Fibroblast of lung (primary cell): ENCODE data around the gene PSMD2. TPM values are rescaled to one million over a fixed set of nuclear protein-coding genes. Genes with fewer than 3 reads are reported as not detected.
"Not testable (repeated sequence)": the region's sequence is repeated elsewhere in the genome, so short reads cannot be mapped to it uniquely, and the experiment has no call there.

Experiments used
- DNase-seq, 2 donors: peaks; one replicate each; pipeline versions ENCODE4 v3.0.0 to v3.0.0-alpha.2; 2010; ENCODE audit warnings: low read depth in 2 of 2
- H2AFZ ChIP-seq: 2 replicates; pipeline ENCODE4 v1.5.1; 2012; ENCODE audit warnings: low read length, control low read depth, inconsistent platforms
- H3K27ac ChIP-seq: 2 replicates; pipeline ENCODE4 v1.5.1; 2011; ENCODE audit warnings: low read length, control low read depth; ENCODE audit not compliant: insufficient read depth
- H3K27me3 ChIP-seq: 2 replicates; pipeline ENCODE4 v1.5.1; 2011; ENCODE audit warnings: mild to moderate bottlenecking, low read length; ENCODE audit not compliant: control insufficient read depth, insufficient read depth
- H3K36me3 ChIP-seq: 2 replicates; pipeline ENCODE4 v1.5.1; 2011; ENCODE audit warnings: low read length; ENCODE audit not compliant: control insufficient read depth, insufficient read depth
- H3K4me1 ChIP-seq: 2 replicates; pipeline ENCODE4 v1.5.1; 2011; ENCODE audit warnings: low read length; ENCODE audit not compliant: control insufficient read depth, insufficient read depth; ENCODE audit errors: extremely low read depth
- H3K4me2 ChIP-seq: 2 replicates; pipeline ENCODE4 v1.5.1; 2011; ENCODE audit warnings: low read length, control low read depth; ENCODE audit not compliant: insufficient read depth; ENCODE audit errors: extremely low read depth
- H3K4me3 ChIP-seq, 4 experiments: fragments of 200-600 bp in 1 of 4; sonication (generic) in 1 of 4; replicated peaks in 1 of 4; 2 replicates each; pipeline ENCODE4 v1.5.1; 2011 to 2016; ENCODE audit warnings: low read length in 4 of 4, low read depth in 3 of 4, mild to moderate bottlenecking in 3 of 4, control low read depth in 2 of 4, inconsistent platforms in 1 of 4, mixed read lengths in 1 of 4; ENCODE audit not compliant: insufficient read depth in 1 of 4; ENCODE audit errors: control extremely low read depth in 1 of 4
- H3K79me2 ChIP-seq: 2 replicates; pipeline ENCODE4 v1.5.1; 2012; ENCODE audit warnings: mild to moderate bottlenecking, low read length, inconsistent platforms; ENCODE audit not compliant: control insufficient read depth, insufficient read depth
- H3K9ac ChIP-seq: 2 replicates; pipeline ENCODE4 v1.5.1; 2011; ENCODE audit warnings: mild to moderate bottlenecking, low read length, control low read depth; ENCODE audit not compliant: insufficient read depth
- H3K9me3 ChIP-seq: 2 replicates; pipeline ENCODE4 v1.5.1; 2012; ENCODE audit warnings: low read depth, low read length; ENCODE audit not compliant: control insufficient read depth, insufficient read depth
- H4K20me1 ChIP-seq: 2 replicates; pipeline ENCODE4 v1.5.1; 2011; ENCODE audit warnings: low read length; ENCODE audit not compliant: control insufficient read depth, insufficient read depth; ENCODE audit errors: extremely low read depth
- CTCF ChIP-seq, 2 donors: IDR thresholded peaks in 1 of 2; conservative IDR thresholded peaks in 1 of 2; 1 replicate in 1 of 2; 2 replicates in 1 of 2; pipeline ENCODE4 v1.5.1; 2011 to 2012; ENCODE audit warnings: low read length in 2 of 2, control low read depth in 1 of 2, inconsistent platforms in 1 of 2, low read depth in 1 of 2, mild to moderate bottlenecking in 1 of 2
- EZH2 ChIP-seq: IDR thresholded peaks from 2 replicates; pipeline ENCODE4 v1.5.1; 2012; ENCODE audit warnings: low read length, control low read depth, mild to moderate bottlenecking; ENCODE audit errors: missing control alignments
- polyA plus RNA-seq, 2 donors: library from polyadenylated mRNA; depleted of rRNA in 1 of 2; stranded (reverse) in 1 of 2; unstranded in 1 of 2; fragments of >200 nt; gene quantifications; 2 replicates each; pipeline ENCODE4 v1.2.1, GENCODE V29; 2011 to 2012; ENCODE audit warnings: missing spikeins in 1 of 2
- total RNA-seq: library from RNA; depleted of rRNA; stranded (reverse); fragments of >200 nt; gene quantifications from 2 replicates; pipeline ENCODE4 v1.2.1, GENCODE V29; 2014

PSMD2 gene
- total and polyA plus RNA-seq, 2 donors (not counting 1 experiment from before 2014, with no cell fraction given), result 188 to 429 TPM

GRCh38 chr3:184337981-184338380 lies 38.9 kb downstream of the PSMD2 start:
- TF ChIP-seq CTCF (conservative IDR thresholded peaks at IDR 0.05 in 1 of 2, IDR thresholded peaks at IDR 0.05 in 1 of 2; ENCODE audit: low read depth in 1 of 2, low read length in 2 of 2) (no peak), EZH2 (no peak)
- Histone ChIP-seq H3K27ac (peak overlapping the region; percentile 92), H2AFZ (no peak overlapping the region), H3K9ac (peak overlapping the region; percentile 22), H3K4me3 (peak overlapping the region in 1 of 4 experiments; percentile 72), H3K36me3 (peaks cover 17% of the 10 kb centered on the region), H4K20me1 (no peaks in the 10 kb centered on the region), H3K27me3 (no peaks in the 10 kb centered on the region), H3K4me1 (peaks cover 27% of the 10 kb centered on the region), H3K79me2 (peaks cover 17% of the 10 kb centered on the region), H3K4me2 (peak overlapping the region; percentile 95), H3K9me3 (no peaks in the 10 kb centered on the region)
- DNase-seq, result no peak

GRCh38 chr3:184338511-184338945 lies 39.5 kb downstream of the PSMD2 start:
- Histone ChIP-seq H3K4me3 (peak overlapping the region in 3 of 4 experiments; percentile 7 to 72 (median 37)), H3K9ac (peak overlapping the region; percentile 28), H2AFZ (no peak overlapping the region), H4K20me1 (no peaks in the 10 kb centered on the region), H3K9me3 (no peaks in the 10 kb centered on the region), H3K27ac (peak overlapping the region; percentile 92), H3K36me3 (peaks cover 14% of the 10 kb centered on the region), H3K27me3 (no peaks in the 10 kb centered on the region), H3K79me2 (peaks cover 14% of the 10 kb centered on the region), H3K4me2 (peak overlapping the region; percentile 95), H3K4me1 (peaks cover 29% of the 10 kb centered on the region)
- peak; percentile 83 to 84 for DNase-seq
- no peak for TF ChIP-seq EZH2
- peak in 1 of 2 donors; percentile 16 for TF ChIP-seq CTCF (conservative IDR thresholded peaks at IDR 0.05 in 1 of 2, IDR thresholded peaks at IDR 0.05 in 1 of 2; ENCODE audit: low read depth in 1 of 2, low read length in 2 of 2)

- Histone ChIP-seq H3K27ac (peak overlapping the region; percentile 92), H3K4me1 (peaks cover 27% of the 10 kb centered on the region), H3K79me2 (peaks cover 14% of the 10 kb centered on the region)
Observed at GRCh38 chr3:184339001-184339400, 40.0 kb downstream of the PSMD2 start.

GRCh38 chr3:184339451-184340135 lies 40.6 kb downstream of the PSMD2 start:
- H3K4me3 ChIP-seq, DNase-seq, H4K20me1 ChIP-seq, H2AFZ ChIP-seq, H3K36me3 ChIP-seq, H3K9me3 ChIP-seq, H3K4me2 ChIP-seq, H3K27me3 ChIP-seq, H3K9ac ChIP-seq: not testable (repeated sequence)
- H3K4me1 ChIP-seq, result peaks cover 24% of the 10 kb centered on the region
- peaks cover 14% of the 10 kb centered on the region for H3K79me2 ChIP-seq
- H3K27ac ChIP-seq, result peak overlapping the region; percentile 92

More at GRCh38 chr3:184339001-184339400, 40.0 kb downstream of the PSMD2 start:
- Histone ChIP-seq H3K4me2 (peak overlapping the region; percentile 95), H3K9ac (peak overlapping the region; percentile 21), H3K9me3 (no peaks in the 10 kb centered on the region), H3K36me3 (peaks cover 11% of the 10 kb centered on the region), H4K20me1 (no peaks in the 10 kb centered on the region), H2AFZ (no peak overlapping the region), H3K4me3 (peak overlapping the region in 3 of 4 experiments; percentile 7 to 72 (median 37)), H3K27me3 (no peaks in the 10 kb centered on the region)
- no peak for DNase-seq
- TF ChIP-seq EZH2 (no peak), CTCF (conservative IDR thresholded peaks at IDR 0.05 in 1 of 2, IDR thresholded peaks at IDR 0.05 in 1 of 2; ENCODE audit: low read depth in 1 of 2, low read length in 2 of 2) (no peak)
